SU-DHL-6 (cell line): ENCODE measurements around the gene GIT2.

Experiments
- EZH2phosphoT487 ChIP-seq: fragments of 200-600 bp; sonication (generic), shearing (Covaris generic); conservative IDR thresholded peaks from 2 replicates; pipeline ENCODE4 v1.6.1; 2018; ENCODE audit warnings: mild to moderate bottlenecking, antibody characterized with exemption, low read length, moderate library complexity, mixed read lengths
- TF ChIP-seq, protein P1 (sequence below): fragments of 200-600 bp; sonication (generic); IDR thresholded peaks from one replicate; pipeline ENCODE4 v1.5.1; 2017; ENCODE audit warnings: antibody characterized with exemption, mild to moderate bottlenecking, low read length, moderate library complexity; ENCODE audit not compliant: insufficient read depth, poor library complexity, severe bottlenecking

DNA sequence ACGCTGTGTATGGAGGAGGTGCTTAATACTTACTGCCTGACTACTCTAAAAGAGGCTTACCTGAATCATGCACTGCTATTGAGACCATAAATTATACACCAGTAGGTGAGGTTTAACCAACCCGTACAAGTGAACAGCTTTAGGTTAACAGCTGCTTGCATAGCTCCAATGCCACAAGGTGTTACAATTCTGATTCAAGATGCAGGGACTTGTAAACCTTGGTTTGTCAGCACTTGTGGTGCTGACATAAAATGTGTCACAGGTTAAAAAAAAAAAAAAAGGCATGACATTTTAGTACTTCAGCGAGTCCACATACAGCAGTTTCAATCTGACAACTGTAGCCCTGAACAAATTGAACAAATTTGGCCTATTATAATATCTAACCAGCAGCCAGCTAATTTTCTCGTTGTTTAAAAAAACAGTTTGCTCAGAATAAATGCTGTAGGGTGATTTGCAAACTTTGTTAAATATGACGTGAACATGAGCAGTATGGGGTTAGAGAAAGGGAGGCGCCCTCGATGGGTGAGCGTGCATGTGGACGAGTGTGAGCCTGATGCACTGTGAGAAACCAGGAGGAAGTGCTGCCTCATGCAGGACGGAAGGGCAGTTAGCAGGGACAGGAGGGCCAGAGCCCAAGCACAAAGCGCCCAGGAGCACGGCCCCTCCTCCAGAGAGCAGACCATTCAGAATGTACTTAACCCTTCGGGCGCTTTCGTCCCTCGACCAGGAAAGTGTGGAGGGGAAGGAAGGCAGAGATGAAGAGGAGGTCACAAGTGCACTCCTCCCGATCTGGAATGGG, 51.4 kb downstream of the GIT2 start:
- TF ChIP-seq, protein P1, sequence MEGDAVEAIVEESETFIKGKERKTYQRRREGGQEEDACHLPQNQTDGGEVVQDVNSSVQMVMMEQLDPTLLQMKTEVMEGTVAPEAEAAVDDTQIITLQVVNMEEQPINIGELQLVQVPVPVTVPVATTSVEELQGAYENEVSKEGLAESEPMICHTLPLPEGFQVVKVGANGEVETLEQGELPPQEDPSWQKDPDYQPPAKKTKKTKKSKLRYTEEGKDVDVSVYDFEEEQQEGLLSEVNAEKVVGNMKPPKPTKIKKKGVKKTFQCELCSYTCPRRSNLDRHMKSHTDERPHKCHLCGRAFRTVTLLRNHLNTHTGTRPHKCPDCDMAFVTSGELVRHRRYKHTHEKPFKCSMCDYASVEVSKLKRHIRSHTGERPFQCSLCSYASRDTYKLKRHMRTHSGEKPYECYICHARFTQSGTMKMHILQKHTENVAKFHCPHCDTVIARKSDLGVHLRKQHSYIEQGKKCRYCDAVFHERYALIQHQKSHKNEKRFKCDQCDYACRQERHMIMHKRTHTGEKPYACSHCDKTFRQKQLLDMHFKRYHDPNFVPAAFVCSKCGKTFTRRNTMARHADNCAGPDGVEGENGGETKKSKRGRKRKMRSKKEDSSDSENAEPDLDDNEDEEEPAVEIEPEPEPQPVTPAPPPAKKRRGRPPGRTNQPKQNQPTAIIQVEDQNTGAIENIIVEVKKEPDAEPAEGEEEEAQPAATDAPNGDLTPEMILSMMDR: no peak
- no peak for TF ChIP-seq EZH2phosphoT487
